HUES6 (cell line): ENCODE measurements around the gene IFIT5.

Experiments
- H3K27ac ChIP-seq: 2 replicates; pipeline ENCODE4 v1.7.0; 2013; ENCODE audit warnings: low read depth, mild to moderate bottlenecking, low read length, inconsistent platforms
- H3K27me3 ChIP-seq: 2 replicates; pipeline ENCODE4 v1.6.1; 2013; ENCODE audit warnings: low read length; ENCODE audit not compliant: control insufficient read depth, insufficient read depth
- H3K36me3 ChIP-seq: 2 replicates; pipeline ENCODE4 v1.6.1; 2013; ENCODE audit warnings: low read length; ENCODE audit not compliant: control insufficient read depth, insufficient read depth
- H3K4me1 ChIP-seq: 2 replicates; pipeline ENCODE4 v1.6.1; 2013; ENCODE audit warnings: low read length; ENCODE audit not compliant: control insufficient read depth, insufficient read depth
- H3K4me3 ChIP-seq: 2 replicates; pipeline ENCODE4 v1.5.1; 2013; ENCODE audit warnings: low read depth, low read length
- H3K9ac ChIP-seq: one replicate; pipeline ENCODE4 v1.6.1; 2013; ENCODE audit warnings: mild to moderate bottlenecking, low read length
- H3K9me3 ChIP-seq: 2 replicates; pipeline ENCODE4 v1.6.1; 2013; ENCODE audit warnings: low read depth, low read length; ENCODE audit not compliant: control insufficient read depth, insufficient read depth

Gene IFIT5, protein sequence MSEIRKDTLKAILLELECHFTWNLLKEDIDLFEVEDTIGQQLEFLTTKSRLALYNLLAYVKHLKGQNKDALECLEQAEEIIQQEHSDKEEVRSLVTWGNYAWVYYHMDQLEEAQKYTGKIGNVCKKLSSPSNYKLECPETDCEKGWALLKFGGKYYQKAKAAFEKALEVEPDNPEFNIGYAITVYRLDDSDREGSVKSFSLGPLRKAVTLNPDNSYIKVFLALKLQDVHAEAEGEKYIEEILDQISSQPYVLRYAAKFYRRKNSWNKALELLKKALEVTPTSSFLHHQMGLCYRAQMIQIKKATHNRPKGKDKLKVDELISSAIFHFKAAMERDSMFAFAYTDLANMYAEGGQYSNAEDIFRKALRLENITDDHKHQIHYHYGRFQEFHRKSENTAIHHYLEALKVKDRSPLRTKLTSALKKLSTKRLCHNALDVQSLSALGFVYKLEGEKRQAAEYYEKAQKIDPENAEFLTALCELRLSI

DNA sequence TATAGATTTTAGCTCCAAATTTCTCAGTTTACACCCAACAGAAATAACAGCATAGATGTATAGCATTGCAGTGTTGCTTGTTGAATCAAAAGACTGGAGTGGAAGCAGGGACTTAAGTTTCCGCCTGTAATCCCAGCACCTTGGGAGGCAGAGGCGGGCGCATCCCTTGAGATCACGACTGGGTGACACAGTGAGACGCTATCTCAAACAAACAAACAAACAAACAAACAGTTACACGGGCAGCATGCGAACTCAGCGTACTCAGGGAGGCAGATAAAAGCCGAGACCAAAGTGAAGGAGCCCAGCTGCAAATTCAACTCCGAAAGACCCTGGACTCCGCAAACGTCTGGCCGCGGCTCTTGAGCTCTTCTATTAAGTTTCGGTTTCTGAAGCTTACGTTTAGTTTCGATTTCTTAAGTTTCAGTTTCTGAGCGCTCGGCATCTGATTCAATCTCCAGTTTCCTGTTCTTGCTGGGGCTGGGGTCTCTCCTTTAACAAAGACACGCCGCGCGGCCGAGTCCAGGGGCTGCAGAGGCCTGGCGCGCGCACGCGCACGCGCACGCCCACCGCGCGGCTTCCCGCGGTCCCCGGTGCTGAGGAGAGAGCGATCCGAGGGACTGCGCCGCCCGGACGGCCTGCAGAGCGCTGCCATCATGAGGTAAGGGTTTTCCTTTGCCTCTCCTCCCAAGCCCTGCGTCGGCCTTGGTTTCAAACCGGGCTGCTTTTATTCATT is at the start of gene IFIT5:
IFIT5 (plus strand) TSS at position 423 of the 733 bp plus-strand sequence; CDS start at position 654, 231 bp downstream.
- 0 out of 2 replicates have a peak within 1 kb of the TSS, but pooled peaks have one; percentile 14 for H3K27ac ChIP-seq
- 0 out of 2 replicates have a peak, but pooled peaks cover 7% of the 10 kb centered on the region for H3K36me3 ChIP-seq

DNA sequence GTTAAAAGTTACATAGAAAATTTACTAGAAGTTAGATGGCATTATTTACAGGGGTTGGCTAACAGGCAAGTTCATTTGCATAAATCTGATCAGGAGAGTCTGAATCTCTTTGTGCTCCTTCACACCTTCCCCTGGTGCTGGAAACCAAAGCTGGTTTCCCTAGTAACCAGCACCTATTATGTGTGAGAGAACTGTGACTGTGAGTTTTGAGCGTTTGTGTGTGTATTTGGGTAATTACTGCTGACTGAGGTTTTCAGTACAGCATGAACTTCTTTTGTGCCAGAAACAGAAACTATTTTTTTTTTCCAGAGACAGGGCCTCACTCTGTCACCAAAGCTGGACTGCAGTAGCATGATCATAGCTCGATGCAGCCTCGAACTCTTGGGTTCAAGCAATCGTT is 46.8 kb upstream of the IFIT5 start:
- H3K36me3 ChIP-seq: no peaks in the 10 kb centered on the region
- H3K4me1 ChIP-seq: peaks cover 17% of the 10 kb centered on the region; the same call in 1 of the 2 replicates
- no peaks in the 10 kb centered on the region for H3K9me3 ChIP-seq
- H3K27me3 ChIP-seq: no peaks in the 10 kb centered on the region
- H3K4me3 ChIP-seq: no peak overlapping the region
- H3K27ac ChIP-seq: no peak overlapping the region
- H3K9ac ChIP-seq: no peak overlapping the region

More for the DNA sequence above, at the start of gene IFIT5:
- Histone ChIP-seq H3K9ac (peak within 1 kb of the TSS; percentile 94), H3K9me3 (0 out of 2 replicates have a peak, but pooled peaks cover 5% of the 10 kb centered on the region), H3K27me3 (peaks cover 15% of the 10 kb centered on the region), H3K4me3 (peak within 1 kb of the TSS; percentile 96), H3K4me1 (peaks cover 20% of the 10 kb centered on the region)

DNA sequence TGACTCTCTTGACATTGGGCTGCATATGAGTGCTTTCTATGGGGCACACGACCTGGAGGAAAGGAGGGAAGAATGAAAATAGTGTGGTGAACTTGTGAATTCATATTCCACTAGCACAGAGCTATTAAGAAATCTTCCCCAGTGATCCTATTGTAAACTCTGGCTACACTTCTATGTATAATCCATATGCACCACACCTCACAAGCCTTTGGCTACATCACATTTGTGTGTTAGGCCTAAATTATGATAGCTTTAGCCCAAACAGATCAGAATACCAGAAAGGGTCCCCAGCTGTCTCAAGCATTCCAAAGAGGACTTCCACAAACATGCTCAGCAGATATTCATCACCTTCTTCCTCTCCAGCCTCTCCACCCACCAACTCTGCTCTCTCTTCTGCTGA is 46.2 kb upstream of the IFIT5 start:
- Histone ChIP-seq H3K27ac (no peak overlapping the region), H3K9ac (no peak overlapping the region), H3K27me3 (no peaks in the 10 kb centered on the region), H3K4me3 (no peak overlapping the region), H3K36me3 (no peaks in the 10 kb centered on the region), H3K4me1 (peaks cover 17% of the 10 kb centered on the region; the same call in 1 of the 2 replicates), H3K9me3 (no peaks in the 10 kb centered on the region)

DNA sequence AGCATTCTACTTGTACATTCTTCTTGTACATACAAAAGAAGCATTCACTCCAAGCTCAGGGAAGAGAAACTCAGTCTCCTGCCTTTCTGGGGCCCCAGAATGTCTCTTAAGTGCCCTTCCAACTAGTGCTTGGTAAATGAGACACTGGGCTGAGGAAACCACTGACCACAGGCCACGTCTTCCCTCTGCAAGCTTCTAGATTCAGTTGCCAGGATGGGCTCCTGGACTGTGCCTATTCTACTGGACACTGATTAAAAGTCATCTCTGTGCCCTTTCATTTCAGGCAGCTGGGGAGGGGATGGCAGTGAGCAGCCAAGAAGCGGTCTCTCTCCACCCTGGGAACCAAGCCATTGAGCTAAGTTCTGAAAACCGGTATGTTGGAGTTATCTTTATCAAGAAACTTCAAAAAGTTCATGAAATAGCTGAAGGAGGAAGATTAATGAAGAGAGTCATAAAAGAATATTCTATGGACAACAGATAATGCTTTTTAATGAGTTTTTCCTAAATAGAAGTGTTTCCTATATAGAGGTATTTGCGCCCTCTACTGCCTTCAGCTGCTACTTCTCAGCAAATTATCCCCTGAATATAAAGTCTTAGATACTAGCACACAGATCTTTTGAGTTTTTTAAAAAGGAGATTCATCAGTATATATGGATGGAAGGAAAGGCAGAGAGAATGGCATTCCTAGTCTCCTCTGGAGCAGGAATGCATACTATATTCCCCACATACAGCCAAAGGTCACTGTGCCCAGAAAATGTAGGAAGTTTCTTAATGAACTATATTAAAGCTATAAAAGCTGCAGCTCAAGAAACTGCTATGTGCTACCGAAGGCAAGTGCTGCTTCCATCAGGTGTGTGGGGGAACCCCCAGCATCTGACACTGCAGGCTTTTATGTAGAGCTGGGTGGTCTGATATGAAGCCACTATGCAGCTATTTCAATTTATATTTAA is 44.9 kb upstream of the IFIT5 start:
- Histone ChIP-seq H3K9me3 (no peaks in the 10 kb centered on the region), H3K27me3 (no peaks in the 10 kb centered on the region), H3K36me3 (no peaks in the 10 kb centered on the region), H3K4me1 (peaks cover 17% of the 10 kb centered on the region; the same call in 1 of the 2 replicates), H3K9ac (no peak overlapping the region), H3K27ac (no peak overlapping the region), H3K4me3 (no peak overlapping the region)

DNA sequence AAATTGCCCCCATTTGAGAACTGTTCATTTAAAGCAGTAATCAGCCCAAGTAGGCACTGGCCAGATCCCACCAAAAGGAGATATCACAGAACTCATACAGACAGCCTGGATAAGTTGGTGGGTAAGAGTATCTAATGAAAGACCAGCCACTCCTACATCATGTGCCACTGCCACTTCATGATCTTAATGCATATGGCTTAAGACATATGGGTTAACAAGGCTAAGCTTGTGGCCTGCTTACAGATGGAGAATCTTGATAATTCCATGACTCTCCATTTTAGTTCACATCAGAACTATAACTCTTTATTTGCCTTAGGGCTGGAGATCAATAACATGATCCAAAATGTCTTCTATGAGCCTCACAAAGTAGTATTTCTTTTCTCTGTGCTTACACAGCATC is 43.3 kb upstream of the IFIT5 start:
- H3K27me3 ChIP-seq: no peaks in the 10 kb centered on the region
- H3K4me1 ChIP-seq: peaks cover 17% of the 10 kb centered on the region; the same call in 1 of the 2 replicates
- no peak overlapping the region for H3K27ac ChIP-seq
- no peak overlapping the region for H3K9ac ChIP-seq
- H3K36me3 ChIP-seq: no peaks in the 10 kb centered on the region
- H3K4me3 ChIP-seq: no peak overlapping the region
- H3K9me3 ChIP-seq: no peaks in the 10 kb centered on the region

DNA sequence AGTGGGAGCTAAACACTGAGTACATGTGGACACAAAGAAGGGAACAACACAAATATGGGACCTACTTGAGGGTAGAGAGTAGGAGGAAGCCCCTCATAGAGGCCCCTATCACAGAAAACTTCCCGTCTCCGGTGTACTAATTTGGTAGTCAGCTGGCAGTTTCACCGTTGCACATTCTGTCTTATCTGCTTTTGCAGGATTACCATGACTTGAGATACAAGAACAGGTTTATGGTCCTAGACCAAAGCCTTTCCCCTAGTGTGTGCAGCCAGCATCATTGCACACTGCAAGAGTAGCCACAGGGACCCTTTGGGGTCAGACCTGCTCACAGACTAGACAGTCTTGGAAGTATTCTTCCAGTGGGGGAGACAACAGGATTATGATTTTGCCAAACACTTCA is 42.4 kb upstream of the IFIT5 start:
- peaks cover 17% of the 10 kb centered on the region; the same call in 1 of the 2 replicates for H3K4me1 ChIP-seq
- no peaks in the 10 kb centered on the region for H3K27me3 ChIP-seq
- no peak overlapping the region for H3K27ac ChIP-seq
- no peak overlapping the region for H3K9ac ChIP-seq
- no peaks in the 10 kb centered on the region for H3K9me3 ChIP-seq
- H3K4me3 ChIP-seq: no peak overlapping the region
- H3K36me3 ChIP-seq: no peaks in the 10 kb centered on the region

DNA sequence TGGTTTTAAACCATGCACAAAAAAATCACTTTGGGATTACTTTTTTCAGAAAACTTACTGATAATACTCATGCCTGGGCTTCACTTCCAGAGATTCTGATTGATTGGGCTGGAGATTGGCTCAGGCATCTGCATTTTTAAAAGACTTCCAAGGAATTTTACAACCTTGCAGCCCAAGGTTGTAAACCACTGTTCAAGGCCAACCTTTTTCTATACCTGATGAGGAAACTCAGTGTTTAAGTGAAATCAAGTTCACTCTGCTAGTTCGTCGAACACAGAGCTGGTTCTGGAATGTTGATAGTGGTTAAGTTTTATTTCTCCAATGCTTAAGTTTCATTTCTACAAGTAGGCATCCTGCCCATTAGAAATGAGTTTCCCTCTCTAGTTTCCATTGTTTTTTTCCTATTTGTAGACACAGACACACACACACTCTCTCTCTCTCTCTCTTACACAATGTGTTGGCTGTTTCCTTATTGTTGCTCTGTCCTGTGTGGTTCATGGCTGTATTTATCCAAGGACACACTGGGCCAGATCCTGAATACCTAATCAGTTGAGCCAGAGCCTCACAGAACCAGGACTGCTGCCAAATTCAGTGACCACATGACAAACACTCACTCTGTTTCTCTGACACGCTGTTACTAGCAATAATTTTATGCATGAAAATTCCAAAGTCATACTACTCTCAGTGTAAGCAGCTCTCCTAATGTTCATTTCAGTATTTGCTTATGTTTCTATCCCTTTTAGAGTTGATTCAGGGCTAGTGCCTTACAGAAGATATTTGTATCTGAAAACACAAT is 40.3 kb upstream of the IFIT5 start:
- Histone ChIP-seq H3K4me1 (peaks cover 6% of the 10 kb centered on the region; the same call in 1 of the 2 replicates), H3K4me3 (no peak overlapping the region), H3K36me3 (no peaks in the 10 kb centered on the region), H3K27ac (no peak overlapping the region), H3K9me3 (no peaks in the 10 kb centered on the region), H3K27me3 (no peaks in the 10 kb centered on the region), H3K9ac (no peak overlapping the region)

DNA sequence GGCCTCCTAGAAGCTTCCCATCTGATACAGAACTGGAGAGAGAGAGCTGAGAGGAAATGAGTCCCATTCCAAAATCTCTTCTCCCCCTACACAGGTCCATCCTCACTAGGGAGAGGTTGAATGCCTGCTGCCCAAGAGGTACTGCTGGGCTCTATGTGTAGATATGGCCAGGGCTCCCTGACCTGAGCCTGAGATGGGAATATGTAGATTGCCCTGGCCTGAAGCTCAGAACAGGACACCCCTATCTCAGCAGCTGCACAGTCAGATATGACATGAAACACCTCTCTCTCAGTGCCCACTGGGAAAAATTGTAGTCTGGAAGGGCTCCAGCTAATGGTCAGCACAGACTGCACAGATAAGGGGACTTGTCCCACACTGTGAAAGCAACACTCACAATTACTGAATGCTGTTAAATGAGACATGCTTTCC is 39.6 kb upstream of the IFIT5 start:
- H3K9ac ChIP-seq: no peak overlapping the region
- peaks cover 2% of the 10 kb centered on the region; the same call in 1 of the 2 replicates for H3K4me1 ChIP-seq
- H3K27me3 ChIP-seq: no peaks in the 10 kb centered on the region
- no peaks in the 10 kb centered on the region for H3K9me3 ChIP-seq
- H3K27ac ChIP-seq: no peak overlapping the region
- no peak overlapping the region for H3K4me3 ChIP-seq
- H3K36me3 ChIP-seq: no peaks in the 10 kb centered on the region

DNA sequence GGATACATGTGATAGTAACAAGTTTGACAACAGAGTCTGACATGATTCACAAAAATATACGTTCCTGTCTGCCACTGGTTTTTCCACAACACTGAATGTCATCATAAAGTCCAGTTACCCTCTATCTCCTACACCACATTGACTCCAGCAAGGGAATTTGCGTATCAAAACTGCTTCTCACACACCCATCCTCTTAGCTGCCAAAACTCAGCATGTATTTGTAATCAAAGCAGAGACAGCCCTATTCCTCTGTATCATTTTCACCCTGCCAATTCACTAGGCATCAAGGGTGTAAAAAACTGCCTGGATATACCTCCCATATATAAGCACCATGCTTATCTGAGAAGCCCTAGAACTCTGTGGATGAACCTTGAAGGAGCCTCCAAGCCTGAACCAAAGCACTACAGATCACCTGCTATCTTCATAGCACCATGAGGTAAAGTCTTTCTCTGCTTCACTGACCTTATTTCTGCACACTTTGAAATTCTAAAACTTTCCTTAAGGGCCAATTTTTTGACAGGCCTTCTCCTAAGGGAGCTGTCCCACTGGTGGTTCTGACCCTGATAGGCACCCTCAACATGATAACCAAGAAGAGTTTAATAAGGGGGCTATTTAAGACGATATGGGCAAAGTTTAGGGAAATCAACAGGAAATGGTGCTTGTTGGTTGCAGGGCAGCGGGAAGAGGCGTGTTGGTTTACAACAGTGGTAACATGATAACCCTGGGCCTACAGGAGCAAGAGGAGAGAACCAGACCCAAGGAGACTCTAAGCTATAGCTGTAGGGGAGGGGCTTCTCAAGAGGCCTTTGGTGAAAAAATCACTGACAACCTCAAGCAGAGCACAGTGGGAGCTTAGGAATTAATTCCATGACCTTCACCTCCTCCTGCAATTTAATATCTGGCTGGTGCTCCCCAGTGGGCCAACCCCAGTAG is 36.4 kb upstream of the IFIT5 start, which contains the start of gene IFIT1B:
IFIT1B (plus strand) TSS at position 352 of the 933 bp plus-strand sequence; CDS start at position 432, 80 bp downstream.
- H3K4me1 ChIP-seq: peaks cover 2% of the 10 kb centered on the region; the same call in 1 of the 2 replicates
- H3K4me3 ChIP-seq: no peak within 1 kb of the TSS
- H3K9me3 ChIP-seq: no peaks in the 10 kb centered on the region
- no peaks in the 10 kb centered on the region for H3K27me3 ChIP-seq
- H3K27ac ChIP-seq: no peak within 1 kb of the TSS
- H3K36me3 ChIP-seq: no peaks in the 10 kb centered on the region
- no peak within 1 kb of the TSS for H3K9ac ChIP-seq
